ENCODE measurements around the gene MYH14. TPM values are rescaled to one million over a fixed set of nuclear protein-coding genes. Genes with fewer than 3 reads are reported as not detected.

Gene MYH14
- total and polyA plus RNA-seq, 10 of the 15 experiments (the other 5 are each of a cell fraction or from before 2014, with no cell fraction given), result 0.06 to 0.69 (median 0.15) TPM; not detected in 4

DNA sequence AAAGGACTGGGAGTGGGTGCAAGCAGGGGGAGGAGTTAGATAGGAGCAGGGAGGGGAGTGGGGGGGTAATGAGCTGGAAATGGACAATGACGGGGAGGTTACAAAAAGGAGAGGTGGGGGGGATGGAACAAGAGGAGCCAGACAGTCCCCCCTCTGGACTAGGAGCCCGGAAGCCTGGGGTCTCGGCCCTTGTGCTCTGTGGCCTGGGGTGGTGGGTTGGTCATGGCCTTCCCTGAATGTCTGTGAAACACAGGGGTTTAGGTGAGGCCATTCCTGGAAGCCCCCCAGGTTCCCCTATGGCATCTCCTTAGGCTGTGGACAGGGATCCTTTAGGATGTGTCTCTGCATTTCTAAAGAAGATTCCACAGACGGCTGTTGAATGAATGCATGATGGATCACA, 113.7 kb downstream of the MYH14 start:
- H3K9ac ChIP-seq (ENCODE audit: control insufficient read depth, insufficient read depth, low read length), result no peak overlapping the region
- no peaks in the 10 kb centered on the region; the same call in 2 of the 3 replicates for H3K9me3 ChIP-seq (replicated peaks; ENCODE audit: control insufficient read depth, insufficient read depth, low read length)
- ChIA-PET POLR2A (interaction anchor here (0.6 to 1.3 kb wide), 2 partner anchors 44 to 63 kb away, joined by 3 to 4 read pairs; no protein-coding TSS in a partner anchor), CTCF (no interaction called here), RAD21 (ENCODE audit: unreplicated experiment) (interaction anchor here (1.1 kb wide), 1 partner anchor 40 kb away, joined by 4 read pairs; no protein-coding TSS in a partner anchor), SMC1A (ENCODE audit: uncharacterized antibody, unreplicated experiment) (interaction anchor here (1.0 kb wide), 1 partner anchor 8 kb away, joined by 3 read pairs; no protein-coding TSS in a partner anchor)
- intact Hi-C loops (cut with micrococcal nuclease; ENCODE audit: unreplicated experiment) (no loop called here), in situ Hi-C loops (cut with MboI) (no loop called here)
- peaks cover 6 to 10% of the 10 kb centered on the region in 2 experiments; a peak in 3 of 4 replicates for H3K27me3 ChIP-seq (replicated peaks in 1 of 2; ENCODE audit: control insufficient read depth in 2 of 2, insufficient read depth in 2 of 2, low read length in 1 of 2)
- BruUV-seq (replicated peaks), result no TSS peak
- H2AFZ ChIP-seq (ENCODE audit: control insufficient read depth, low read depth, low read length), result no peak overlapping the region
- no peaks in the 10 kb centered on the region for H3K36me3 ChIP-seq (ENCODE audit: control insufficient read depth in 2 of 2, insufficient read depth in 2 of 2, low read length in 1 of 2)
- FAIRE-seq (no peak), ATAC-seq (no peak), DNase-seq (ENCODE audit: low read depth, low spot score) (no peak)
- no peak overlapping the region for H3K27ac ChIP-seq (ENCODE audit: control insufficient read depth, insufficient read depth)
- no peak overlapping the region for H3K4me2 ChIP-seq (ENCODE audit: control insufficient read depth, insufficient read depth)
- no peaks in the 10 kb centered on the region for H4K20me1 ChIP-seq (ENCODE audit: control insufficient read depth, insufficient read depth)
- H3K4me1 ChIP-seq (ENCODE audit: control insufficient read depth, insufficient read depth, low read length), result no peaks in the 10 kb centered on the region
- H3K4me3 ChIP-seq, result no peak overlapping the region
- no peak for TF ChIP-seq RCOR1 (conservative IDR thresholded peaks at IDR 0.05; ENCODE audit: low read depth, low read length)
- TF ChIP-seq CBX5 (IDR thresholded peaks at IDR 0.05; ENCODE audit: low read depth), result no peak
- TF ChIP-seq KAT2A (conservative IDR thresholded peaks at IDR 0.05; ENCODE audit: control insufficient read depth, low read depth, low read length), result no peak
- TF ChIP-seq SUPT20H (IDR thresholded peaks at IDR 0.05; ENCODE audit: borderline replicate concordance, control insufficient read depth, low read depth, low read length), result no peak
- no peak for TF ChIP-seq BACH1 (IDR thresholded peaks at IDR 0.05; ENCODE audit: borderline replicate concordance)
- TF ChIP-seq CHD4 (IDR thresholded peaks at IDR 0.05), result no peak
- no peak for TF ChIP-seq MXI1 (IDR thresholded peaks at IDR 0.05; ENCODE audit: low read depth, low read length)
- WGBS (ENCODE audit: insufficient coverage, insufficient replicate concordance, low lambda C conversion rate, missing lambda C conversion rate), result 47% methylated on average over 4 of the region's 4 CpGs
- H3K79me2 ChIP-seq (ENCODE audit: control insufficient read depth, insufficient read depth, low read length), result no peaks in the 10 kb centered on the region

DNA sequence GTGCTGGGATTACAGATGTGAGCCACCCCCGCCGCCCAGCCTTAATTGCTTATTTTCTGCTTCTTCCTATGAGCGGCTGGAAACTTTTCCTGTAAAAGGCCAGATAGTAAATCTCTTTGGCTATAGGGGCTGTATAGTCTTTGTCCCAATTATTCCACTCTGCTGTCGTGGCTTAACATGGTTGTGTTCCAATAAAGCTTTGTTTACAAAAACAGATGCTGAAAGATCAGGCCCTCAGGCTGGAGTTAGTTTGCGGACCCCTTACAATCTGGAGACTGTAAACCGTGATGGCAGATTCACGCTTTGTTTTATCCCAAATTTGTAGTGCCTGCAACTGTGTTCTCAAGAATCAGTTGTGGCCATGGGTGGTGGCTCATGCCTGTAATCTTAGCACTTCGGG, 115.0 kb downstream of the MYH14 start:
- FAIRE-seq, result no peak
- CTCF ChIA-PET, result no interaction called here
- WGBS (ENCODE audit: insufficient coverage, insufficient replicate concordance, low lambda C conversion rate, missing lambda C conversion rate), result 61% methylated on average over 8 of the region's 8 CpGs
- Histone ChIP-seq H3K4me1 (ENCODE audit: control insufficient read depth, insufficient read depth, low read length) (no peaks in the 10 kb centered on the region), H2AFZ (ENCODE audit: control insufficient read depth, low read depth, low read length) (no peak overlapping the region), H3K4me2 (ENCODE audit: control insufficient read depth, insufficient read depth) (no peak overlapping the region), H3K36me3 (ENCODE audit: control insufficient read depth in 2 of 2, insufficient read depth in 2 of 2, low read length in 1 of 2) (no peaks in the 10 kb centered on the region), H3K9ac (ENCODE audit: control insufficient read depth, insufficient read depth, low read length) (no peak overlapping the region), H3K27me3 (replicated peaks in 1 of 2; ENCODE audit: control insufficient read depth in 2 of 2, insufficient read depth in 2 of 2, low read length in 1 of 2) (peaks cover 1 to 6% of the 10 kb centered on the region in 2 experiments; a peak in 3 of 4 replicates), H3K27ac (ENCODE audit: control insufficient read depth, insufficient read depth) (no peak overlapping the region), H3K9me3 (replicated peaks; ENCODE audit: control insufficient read depth, insufficient read depth, low read length) (no peaks in the 10 kb centered on the region; the same call in 2 of the 3 replicates), H3K4me3 (no peak overlapping the region), H3K79me2 (ENCODE audit: control insufficient read depth, insufficient read depth, low read length) (no peaks in the 10 kb centered on the region), H4K20me1 (ENCODE audit: control insufficient read depth, insufficient read depth) (no peaks in the 10 kb centered on the region)
- intact Hi-C loops (cut with micrococcal nuclease; ENCODE audit: unreplicated experiment), result no loop called here
- ATAC-seq, result no peak
- POLR2A ChIA-PET, result interaction anchor here (1.0 kb wide), 1 partner anchor 11 kb away, joined by 3 read pairs; the partner anchor contains the start of gene KCNC3
- no TSS peak for BruUV-seq (replicated peaks)
- in situ Hi-C loops (cut with MboI), result no loop called here
- RAD21 ChIA-PET (ENCODE audit: unreplicated experiment), result interaction anchor here (1.0 kb wide), 1 partner anchor 22 kb away, joined by 3 read pairs; no protein-coding TSS in a partner anchor
- SMC1A ChIA-PET (ENCODE audit: uncharacterized antibody, unreplicated experiment), result interaction anchor here (0.6 kb wide), 1 partner anchor 30 kb away, joined by 3 read pairs; no protein-coding TSS in a partner anchor
- no peak for DNase-seq (ENCODE audit: low read depth, low spot score)
- TF ChIP-seq NFIC (IDR thresholded peaks at IDR 0.05; ENCODE audit: low read depth, low read length) (no peak), KLF5 (IDR thresholded peaks at IDR 0.05; ENCODE audit: partially characterized antibody) (no peak), EED (IDR thresholded peaks at IDR 0.05; ENCODE audit: low read depth) (no peak), BMI1 (IDR thresholded peaks at IDR 0.05; ENCODE audit: borderline replicate concordance) (no peak), MYC (IDR thresholded peaks at IDR 0.05; ENCODE audit: insufficient read depth, insufficient read length, insufficient replicate concordance, low read length, severe bottlenecking) (no peak), SMAD5 (IDR thresholded peaks at IDR 0.05; ENCODE audit: low read depth) (no peak)
- TF ChIP-seq, protein P1, sequence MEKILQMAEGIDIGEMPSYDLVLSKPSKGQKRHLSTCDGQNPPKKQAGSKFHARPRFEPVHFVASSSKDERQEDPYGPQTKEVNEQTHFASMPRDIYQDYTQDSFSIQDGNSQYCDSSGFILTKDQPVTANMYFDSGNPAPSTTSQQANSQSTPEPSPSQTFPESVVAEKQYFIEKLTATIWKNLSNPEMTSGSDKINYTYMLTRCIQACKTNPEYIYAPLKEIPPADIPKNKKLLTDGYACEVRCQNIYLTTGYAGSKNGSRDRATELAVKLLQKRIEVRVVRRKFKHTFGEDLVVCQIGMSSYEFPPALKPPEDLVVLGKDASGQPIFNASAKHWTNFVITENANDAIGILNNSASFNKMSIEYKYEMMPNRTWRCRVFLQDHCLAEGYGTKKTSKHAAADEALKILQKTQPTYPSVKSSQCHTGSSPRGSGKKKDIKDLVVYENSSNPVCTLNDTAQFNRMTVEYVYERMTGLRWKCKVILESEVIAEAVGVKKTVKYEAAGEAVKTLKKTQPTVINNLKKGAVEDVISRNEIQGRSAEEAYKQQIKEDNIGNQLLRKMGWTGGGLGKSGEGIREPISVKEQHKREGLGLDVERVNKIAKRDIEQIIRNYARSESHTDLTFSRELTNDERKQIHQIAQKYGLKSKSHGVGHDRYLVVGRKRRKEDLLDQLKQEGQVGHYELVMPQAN (conservative IDR thresholded peaks at IDR 0.05), result no peak
- TF ChIP-seq, protein P2, sequence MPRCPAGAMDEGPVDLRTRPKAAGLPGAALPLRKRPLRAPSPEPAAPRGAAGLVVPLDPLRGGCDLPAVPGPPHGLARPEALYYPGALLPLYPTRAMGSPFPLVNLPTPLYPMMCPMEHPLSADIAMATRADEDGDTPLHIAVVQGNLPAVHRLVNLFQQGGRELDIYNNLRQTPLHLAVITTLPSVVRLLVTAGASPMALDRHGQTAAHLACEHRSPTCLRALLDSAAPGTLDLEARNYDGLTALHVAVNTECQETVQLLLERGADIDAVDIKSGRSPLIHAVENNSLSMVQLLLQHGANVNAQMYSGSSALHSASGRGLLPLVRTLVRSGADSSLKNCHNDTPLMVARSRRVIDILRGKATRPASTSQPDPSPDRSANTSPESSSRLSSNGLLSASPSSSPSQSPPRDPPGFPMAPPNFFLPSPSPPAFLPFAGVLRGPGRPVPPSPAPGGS (IDR thresholded peaks at IDR 0.05; ENCODE audit: borderline replicate concordance, insufficient read depth, low read depth, low read length, poor library complexity, severe bottlenecking), result no peak

Measured in GM12878 (cell line).